Lower lobe of right lung (tissue), 2 donors: ENCODE measurements around the gene KLF9. TPM values are rescaled to one million over a fixed set of nuclear protein-coding genes. Genes with fewer than 3 reads are reported as not detected.
A peak's percentile ranks its signal among the peaks of the same experiment; 100 is the strongest.

ENCODE experiments used
- ATAC-seq, 2 donors: fragments of 200-7000 bp; cut with Tn5 transposase; one replicate each; pipeline ENCODE4 v1.9.1; 2020 to 2022; ENCODE audit warnings: mild to moderate bottlenecking in 2 of 2, moderate library complexity in 2 of 2
- DNase-seq: peaks from one replicate; pipeline ENCODE4 v3.0.0-alpha.2; 2020
- H3K27ac ChIP-seq: fragments of 200-600 bp; one replicate; pipeline ENCODE4 v1.8.0; 2022
- H3K27me3 ChIP-seq: fragments of 200-600 bp; one replicate; pipeline ENCODE4 v1.8.0; 2022; ENCODE audit warnings: low read depth
- H3K36me3 ChIP-seq: fragments of 200-600 bp; one replicate; pipeline ENCODE4 v1.8.0; 2022; ENCODE audit warnings: mild to moderate bottlenecking
- H3K4me1 ChIP-seq: fragments of 200-600 bp; one replicate; pipeline ENCODE4 v1.8.0; 2022
- H3K4me3 ChIP-seq: fragments of 200-600 bp; one replicate; pipeline ENCODE4 v1.8.0; 2022; ENCODE audit warnings: mild to moderate bottlenecking
- H3K9me3 ChIP-seq: fragments of 200-600 bp; one replicate; pipeline ENCODE4 v1.8.0; 2022
- CTCF ChIP-seq: fragments of 200-600 bp; IDR thresholded peaks from one replicate; pipeline ENCODE4 v1.8.0; 2022; ENCODE audit warnings: antibody characterized with exemption, mild to moderate bottlenecking
- intact Hi-C: fragments of 100-400 bp; cut with DNase I; formaldehyde crosslinking; loops from one replicate; pipeline ENCODE4 v1.11.0; 2022
- total RNA-seq: library from RNA; stranded (reverse); fragmentation: NEBNext Ultra II Directional; extraction: Animal tissue kit (Norgen Biotek cat#: 25700); gene quantifications from one replicate; pipeline ENCODE4 v1.2.1, GENCODE V29; 2021
- donor health status: DM: no; HTN: yes; CAD: no; lungs with severe emphysema.

The KLF9 gene
- total RNA-seq, 1 donor from 2014 or later, result 76.9 TPM

- Histone ChIP-seq H3K4me3 (peak overlapping the region; percentile 18), H3K36me3 (no peaks in the 10 kb centered on the region), H3K9me3 (no peaks in the 10 kb centered on the region), H3K27ac (peak overlapping the region; percentile 42), H3K27me3 (no peaks in the 10 kb centered on the region), H3K4me1 (peaks cover 13% of the 10 kb centered on the region)
- TF ChIP-seq CTCF, result no peak
- ATAC-seq, result peak; percentile 75 to 85
- intact Hi-C loops, result no loop called here
- DNase-seq, result peak; percentile 54
Measured at GRCh38 chr9:70374962-70375618, 39.4 kb downstream of the KLF9 start.

GRCh38 chr9:70367305-70367930, 47.0 kb downstream of the KLF9 start:
- DNase-seq (no peak), ATAC-seq (no peak)
- Histone ChIP-seq H3K27me3 (no peaks in the 10 kb centered on the region), H3K4me1 (no peaks in the 10 kb centered on the region), H3K9me3 (no peaks in the 10 kb centered on the region), H3K4me3 (no peak overlapping the region), H3K36me3 (no peaks in the 10 kb centered on the region), H3K27ac (no peak overlapping the region)
- intact Hi-C loops, result no loop called here
- no peak for TF ChIP-seq CTCF

GRCh38 chr9:70363760-70364159, 50.7 kb downstream of the KLF9 start:
- DNase-seq, result no peak
- no peaks in the 10 kb centered on the region for H3K27me3 ChIP-seq
- TF ChIP-seq CTCF, result no peak
- no peak for ATAC-seq
- no peaks in the 10 kb centered on the region for H3K36me3 ChIP-seq
- no peak overlapping the region for H3K27ac ChIP-seq
- no peaks in the 10 kb centered on the region for H3K9me3 ChIP-seq
- no peak overlapping the region for H3K4me3 ChIP-seq
- intact Hi-C loops, result no loop called here
- H3K4me1 ChIP-seq, result no peaks in the 10 kb centered on the region

GRCh38 chr9:70362952-70363351, 51.5 kb downstream of the KLF9 start:
- no peak for DNase-seq
- ATAC-seq, result no peak
- H3K27me3 ChIP-seq, result no peaks in the 10 kb centered on the region
- no peak overlapping the region for H3K27ac ChIP-seq
- H3K4me1 ChIP-seq, result no peaks in the 10 kb centered on the region
- H3K4me3 ChIP-seq, result no peak overlapping the region
- no peak for TF ChIP-seq CTCF
- no peaks in the 10 kb centered on the region for H3K36me3 ChIP-seq
- no peaks in the 10 kb centered on the region for H3K9me3 ChIP-seq
- intact Hi-C loops, result no loop called here

- Histone ChIP-seq H3K36me3 (peaks cover 22% of the 10 kb centered on the region), H3K27ac (no peak overlapping the region), H3K27me3 (no peaks in the 10 kb centered on the region), H3K4me1 (no peaks in the 10 kb centered on the region), H3K9me3 (no peaks in the 10 kb centered on the region), H3K4me3 (no peak overlapping the region)
- DNase-seq (no peak), ATAC-seq (no peak)
- no peak for TF ChIP-seq CTCF
- intact Hi-C loops, result loop anchor here (10.0 kb wide), 2 partner anchors 49 to 129 kb away; no protein-coding TSS in a partner anchor
Measured at GRCh38 chr9:70355801-70356200, 58.7 kb downstream of the KLF9 start.
